K562 (cell line): ENCODE data around the gene KCNJ15. TPM values are rescaled to one million over a fixed set of nuclear protein-coding genes. Genes with fewer than 3 reads are reported as not detected.

Experiments used
- ATAC-seq: fragments of 200-7000 bp; cut with Tn5 transposase; 3 replicates; pipeline ENCODE4 v1.9.1; 2020; ENCODE audit warnings: moderate library complexity
- BruUV-seq: library from RNA; stranded (reverse); fragments of 400-500 nt; replicated peaks from 2 replicates; lab custom pipeline; 2021; lab: Mats Ljungman, UMichigan
- CTCF ChIA-PET: fragments of 300-600 bp; formaldehyde crosslinking; extraction: SDS; loops from one replicate; lab custom pipeline; 2021; ENCODE audit warnings: low intra/inter-chr PET ratio; lab: Yijun Ruan, JAX
- POLR2A ChIA-PET: fragments of 300-600, 350-650 bp; sonication (Branson Sonifier 250); formaldehyde crosslinking; extraction: SDS; loops from one replicate; lab custom pipeline; 2021; ENCODE audit warnings: antibody characterized with exemption, inconsistent platforms; lab: Yijun Ruan, JAX
- DNase-seq, 4 experiments: peaks; one replicate each; pipeline versions ENCODE4 v3.0.0 to v3.0.0-alpha.2; 2011 to 2018; ENCODE audit warnings: low spot score in 3 of 4, mixed read lengths in 3 of 4; ENCODE audit errors: extremely low read depth in 1 of 4
- FAIRE-seq: peaks from 2 replicates; lab custom pipeline; 2011; peaks lifted over from hg19 to GRCh38; lab: Jason Lieb, UNC
- H2AFZ ChIP-seq: 2 replicates; pipeline ENCODE4 v1.6.0; 2011; ENCODE audit warnings: low read depth, low read length, control low read depth, inconsistent platforms
- H3K27ac ChIP-seq: fragments of 200-600 bp; 3 replicates; pipeline ENCODE4 v1.8.0; 2011; ENCODE audit warnings: low read depth, mild to moderate bottlenecking, control low read depth, inconsistent platforms, low read length, moderate library complexity, mixed read lengths; ENCODE audit errors: extremely low read depth
- H3K27me3 ChIP-seq, 2 experiments: fragments of 300-600 bp in 1 of 2; 2 replicates in 1 of 2; 3 replicates in 1 of 2; pipeline versions ENCODE4 v1.6.0 to v1.8.0; 2011; ENCODE audit warnings: inconsistent platforms in 2 of 2, low read length in 2 of 2, mild to moderate bottlenecking in 1 of 2, mixed read lengths in 1 of 2, moderate library complexity in 1 of 2; ENCODE audit not compliant: control insufficient read depth in 2 of 2, insufficient read depth in 2 of 2
- H3K36me3 ChIP-seq: fragments of 300-600 bp; 3 replicates; pipeline ENCODE4 v1.8.0; 2011; ENCODE audit warnings: mild to moderate bottlenecking, low read length, inconsistent platforms; ENCODE audit not compliant: control insufficient read depth, insufficient read depth
- H3K4me1 ChIP-seq, 2 experiments: fragments of 200-600 bp in 1 of 2; replicated peaks in 1 of 2; 2 replicates in 1 of 2; 3 replicates in 1 of 2; pipeline versions ENCODE4 v1.5.1 to v1.8.0; 2011; ENCODE audit warnings: inconsistent platforms in 2 of 2, low read length in 2 of 2, mild to moderate bottlenecking in 1 of 2, mixed read lengths in 1 of 2, moderate library complexity in 1 of 2; ENCODE audit not compliant: control insufficient read depth in 2 of 2, insufficient read depth in 2 of 2
- H3K4me2 ChIP-seq: 2 replicates; pipeline ENCODE4 v1.6.1; 2011; ENCODE audit warnings: low read length, control low read depth, inconsistent platforms, mixed read lengths; ENCODE audit not compliant: insufficient read depth
- H3K4me3 ChIP-seq: fragments of 200-600 bp; sonication (generic), shearing (Covaris generic); 2 replicates; pipeline ENCODE4 v1.5.1; 2016; ENCODE audit warnings: control low read depth, inconsistent platforms
- H3K79me2 ChIP-seq: fragments of 200-600 bp; 3 replicates; pipeline ENCODE4 v1.8.0; 2011; ENCODE audit warnings: low read length, inconsistent platforms; ENCODE audit not compliant: control insufficient read depth, insufficient read depth
- H3K9ac ChIP-seq, 2 experiments: 2 replicates each; pipeline versions ENCODE4 v1.6.0 to v1.6.1; 2011; ENCODE audit warnings: low read depth in 2 of 2, low read length in 2 of 2, control low read depth in 1 of 2, inconsistent platforms in 1 of 2, mild to moderate bottlenecking in 1 of 2, mixed read lengths in 1 of 2; ENCODE audit not compliant: insufficient read depth in 1 of 2
- H3K9me1 ChIP-seq: one replicate; pipeline ENCODE4 v1.6.0; 2011; ENCODE audit warnings: inconsistent platforms, mild to moderate bottlenecking, low read length, moderate library complexity; ENCODE audit not compliant: control insufficient read depth, insufficient read depth
- H3K9me3 ChIP-seq: replicated peaks from 2 replicates; pipeline ENCODE4 v1.5.1; 2011; ENCODE audit warnings: low read depth, low read length, inconsistent platforms; ENCODE audit not compliant: control insufficient read depth, insufficient read depth
- H4K20me1 ChIP-seq: replicated peaks from 2 replicates; pipeline ENCODE4 v1.6.1; 2011; ENCODE audit warnings: low read length, inconsistent platforms, mixed read lengths; ENCODE audit not compliant: control insufficient read depth, insufficient read depth
- ADNP ChIP-seq: fragments of 200-800 bp; sonication (Bioruptor generic); IDR thresholded peaks from 2 replicates; pipeline ENCODE4 v1.6.1; 2016; ENCODE audit warnings: missing genetic modification characterization, missing compliant biosample characterization
- CBFB ChIP-seq: sonication (generic); formaldehyde crosslinking; IDR thresholded peaks from 2 replicates; pipeline ENCODE4 v1.4.0; 2020; ENCODE audit warnings: mild to moderate bottlenecking, missing genetic modification reagents
- ELF2 ChIP-seq: fragments of 250-450 bp; sonication (Bioruptor Pico); IDR thresholded peaks from 2 replicates; pipeline ENCODE4 v1.5.0; 2021; ENCODE audit warnings: mild to moderate bottlenecking
- ESRRB ChIP-seq: fragments of 250-450 bp; sonication (Bioruptor Pico); IDR thresholded peaks from 2 replicates; pipeline ENCODE4 v1.5.0; 2020; ENCODE audit warnings: mild to moderate bottlenecking, moderate library complexity, borderline replicate concordance
- HDAC3 ChIP-seq: fragments of 450-650 bp; IDR thresholded peaks from 2 replicates; pipeline ENCODE4 v1.6.1; 2018; ENCODE audit warnings: borderline replicate concordance, mild to moderate bottlenecking, moderate library complexity; ENCODE audit not compliant: partially characterized antibody
- HDAC6 ChIP-seq: IDR thresholded peaks from 2 replicates; pipeline ENCODE4 v1.6.1; 2012; ENCODE audit warnings: low read depth, mild to moderate bottlenecking, control low read depth, inconsistent platforms, low read length, moderate library complexity
- ID3 ChIP-seq, 2 experiments: fragments of 250-450 bp in 1 of 2; fragments of 450-650 bp in 1 of 2; sonication (Bioruptor Pico) in 1 of 2; IDR thresholded peaks; 2 replicates each; pipeline versions ENCODE4 v1.6.1 to v1.8.0; 2016 to 2021; ENCODE audit warnings: mild to moderate bottlenecking in 2 of 2, moderate library complexity in 2 of 2, missing compliant biosample characterization in 1 of 2, missing genetic modification characterization in 1 of 2
- KAT8 ChIP-seq: fragments of 450-650 bp; IDR thresholded peaks from 2 replicates; pipeline ENCODE4 v1.6.1; 2016; ENCODE audit warnings: low read depth, mild to moderate bottlenecking
- NCOA4 ChIP-seq: fragments of 450-650 bp; IDR thresholded peaks from 2 replicates; pipeline ENCODE4 v1.6.1; 2018; ENCODE audit warnings: mild to moderate bottlenecking; ENCODE audit not compliant: partially characterized antibody
- POLR2H ChIP-seq: IDR thresholded peaks from 2 replicates; pipeline ENCODE4 v1.6.1; 2016; ENCODE audit warnings: missing genetic modification characterization, low read depth, mild to moderate bottlenecking, control low read depth, missing compliant biosample characterization, moderate library complexity
- POLR3G ChIP-seq: IDR thresholded peaks from 2 replicates; pipeline ENCODE4 v1.6.1; 2011; ENCODE audit not compliant: insufficient read length, insufficient replicate concordance; ENCODE audit errors: extremely low read depth
- RFX1 ChIP-seq: fragments of 450-650 bp; IDR thresholded peaks from 2 replicates; pipeline ENCODE4 v1.6.1; 2016; ENCODE audit warnings: mild to moderate bottlenecking, moderate library complexity
- SMAD2 ChIP-seq: fragments of 150-350 bp; IDR thresholded peaks from 2 replicates; pipeline ENCODE4 v1.6.1; 2014; ENCODE audit warnings: low read depth, mild to moderate bottlenecking, low read length
- SPI1 ChIP-seq: IDR thresholded peaks from 2 replicates; pipeline ENCODE4 v1.6.1; 2011; ENCODE audit warnings: low read depth, low read length, control low read depth, borderline replicate concordance
- SREBF1 ChIP-seq: fragments of 150-350 bp; IDR thresholded peaks from 2 replicates; pipeline ENCODE4 v1.6.1; 2014; ENCODE audit warnings: antibody characterized with exemption, low read depth, low read length, borderline replicate concordance
- TCF15 ChIP-seq: fragments of 250-450 bp; sonication (Bioruptor Pico); IDR thresholded peaks from 2 replicates; pipeline ENCODE4 v1.8.0; 2022; ENCODE audit warnings: moderate library complexity, mild to moderate bottlenecking, inconsistent platforms
- TOE1 ChIP-seq, 2 experiments: fragments of 450-650 bp in 1 of 2; sonication (generic) in 1 of 2; formaldehyde crosslinking in 1 of 2; IDR thresholded peaks; 2 replicates each; pipeline versions ENCODE4 v1.7.1 to v1.8.0; 2016 to 2022; ENCODE audit warnings: borderline replicate concordance in 2 of 2, mild to moderate bottlenecking in 2 of 2, antibody characterized with exemption in 1 of 2, inconsistent platforms in 1 of 2, low read depth in 1 of 2, missing genetic modification reagents in 1 of 2, moderate library complexity in 1 of 2
- ZNF717 ChIP-seq: fragments of 250-450 bp; sonication (Bioruptor Pico); IDR thresholded peaks from 2 replicates; pipeline ENCODE4 v1.5.0; 2021
- ZNF830 ChIP-seq: fragments of 250-450 bp; sonication (Bioruptor Pico); IDR thresholded peaks from 2 replicates; pipeline ENCODE4 v1.5.0; 2021; ENCODE audit warnings: mild to moderate bottlenecking
- WGBS: fragments of 100-300 bp; shearing (Covaris generic); methylation state at CpG from one replicate; pipeline ENCODE4 v1.1.6; 2016; ENCODE audit warnings: low coverage, mixed read lengths; ENCODE audit not compliant: insufficient coverage; ENCODE audit errors: missing lambda C conversion rate; 5-methylcytosine and 5-hydroxymethylcytosine counted together
- in situ Hi-C: fragments of 300-500 bp; cut with MboI; formaldehyde crosslinking; loops from 4 replicates; pipeline ENCODE4 v1.15.0; 2018; ENCODE audit warnings: inconsistent platforms, mixed read lengths
- intact Hi-C: fragments of 100-400 bp; cut with micrococcal nuclease; formaldehyde crosslinking; loops from 2 replicates; pipeline ENCODE4 v1.14.2; 2022
- polyA plus RNA-seq, 8 experiments: library from polyadenylated mRNA; depleted of rRNA in 4 of 8; stranded (reverse) in 5 of 8; unstranded in 3 of 8; fragments of >200 nt; fragmentation: Nextera tagmentation in 2 of 8; fragmentation: Illumina TruSeq in 1 of 8; extraction: Ambion mirVana in 2 of 8; extraction: Trizol in 1 of 8; gene quantifications; 2 replicates each; pipeline versions ENCODE4 v1.2.1 to v1.2.3, GENCODE V29; 2011 to 2014; ENCODE audit warnings: inconsistent platforms in 1 of 8, missing spikeins in 1 of 8
- total RNA-seq, 7 experiments: library from RNA; depleted of rRNA in 6 of 7; stranded (reverse); fragments of >200 nt in 6 of 7; fragmentation: Illumina TruSeq in 2 of 7; extraction: Trizol in 2 of 7; gene quantifications; 2 replicates each; pipeline versions ENCODE4 v1.2.1 to v1.2.3, GENCODE V29; 2011 to 2021; ENCODE audit warnings: low replicate concordance in 1 of 7
- TF ChIP-seq, protein P1 (sequence below): fragments of 450-650 bp; IDR thresholded peaks from 2 replicates; pipeline ENCODE4 v1.7.0; 2016; ENCODE audit warnings: borderline replicate concordance

KCNJ15 gene
- total and polyA plus RNA-seq, 9 of the 15 experiments (the other 6 are each of a cell fraction or from before 2014, with no cell fraction given): 0.20 to 3.0 (median 0.72) TPM; not detected in 1

- no peak for TF ChIP-seq POLR2H (tag)
- no peak for TF ChIP-seq SREBF1
- no peak for TF ChIP-seq KAT8
- no peak for TF ChIP-seq NCOA4
- no peak for TF ChIP-seq ESRRB
- TF ChIP-seq POLR3G: no peak
- no peak for TF ChIP-seq ADNP (tag)
- no peak for TF ChIP-seq TCF15
- no peak for TF ChIP-seq ZNF830 (CRISPR knock-in tag)
- no peak for TF ChIP-seq SMAD2
These were observed 23.7 kb downstream of the KCNJ15 start (continued) for GRCh38 chr21:38280454-38280853.

DNA sequence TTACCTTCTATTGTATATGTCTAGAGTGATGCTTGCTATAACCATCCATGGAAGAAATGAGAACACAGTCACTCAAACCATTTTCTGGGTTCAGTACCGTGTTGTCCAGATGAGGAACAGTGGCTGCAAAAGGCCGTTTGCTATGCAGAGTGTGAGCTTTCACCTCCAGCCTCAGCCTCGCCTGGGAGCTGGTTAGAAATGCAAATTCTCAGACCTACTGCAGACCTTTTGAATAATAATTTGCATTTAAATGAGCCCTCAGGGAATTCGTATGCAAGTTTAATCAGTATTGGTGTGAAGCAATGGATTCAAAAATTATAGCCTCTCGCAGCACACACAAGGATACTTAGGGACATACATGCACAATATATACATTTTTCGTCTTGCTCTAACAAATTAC, 24.1 kb downstream of the KCNJ15 start:
- H3K9me3 ChIP-seq: no peaks in the 10 kb centered on the region
- BruUV-seq: no TSS peak
- POLR2A ChIA-PET: no interaction called here
- DNase-seq (no peak), ATAC-seq (no peak), FAIRE-seq (no peak)
- H3K9ac ChIP-seq: no peak overlapping the region
- peaks cover 0 to 3% of the 10 kb centered on the region in 2 experiments; a peak in 1 of 5 replicates for H3K4me1 ChIP-seq
- peaks cover 13 to 23% of the 10 kb centered on the region in 2 experiments for H3K27me3 ChIP-seq
- CTCF ChIA-PET: no interaction called here
- H4K20me1 ChIP-seq: no peaks in the 10 kb centered on the region
- in situ Hi-C loops: no loop called here
- no peaks in the 10 kb centered on the region for H3K79me2 ChIP-seq
- no peak overlapping the region for H3K4me2 ChIP-seq
- no peaks in the 10 kb centered on the region for H3K9me1 ChIP-seq
- no peak overlapping the region for H3K27ac ChIP-seq
- no peak overlapping the region for H2AFZ ChIP-seq
- WGBS: under 1% methylated on average over 6 of the region's 6 CpGs
- H3K4me3 ChIP-seq: no peak overlapping the region
- no peaks in the 10 kb centered on the region for H3K36me3 ChIP-seq
- intact Hi-C loops: no loop called here
- TF ChIP-seq TOE1 (IDR thresholded peaks at IDR 0.05; ENCODE audit: borderline replicate concordance) (no peak), TOE1 (CRISPR knock-in tag; IDR thresholded peaks at IDR 0.05; ENCODE audit: borderline replicate concordance, low read depth) (no peak), RFX1 (no peak), ID3 (CRISPR knock-in tag; IDR thresholded peaks at IDR 0.05) (no peak), ID3 (tag; IDR thresholded peaks at IDR 0.05) (no peak), SPI1 (no peak), KAT8 (no peak), HDAC6 (no peak), CBFB (CRISPR knock-in tag) (no peak), ZNF717 (CRISPR knock-in tag) (no peak), HDAC3 (no peak), ELF2 (CRISPR knock-in tag) (no peak)
- TF ChIP-seq, protein P1, sequence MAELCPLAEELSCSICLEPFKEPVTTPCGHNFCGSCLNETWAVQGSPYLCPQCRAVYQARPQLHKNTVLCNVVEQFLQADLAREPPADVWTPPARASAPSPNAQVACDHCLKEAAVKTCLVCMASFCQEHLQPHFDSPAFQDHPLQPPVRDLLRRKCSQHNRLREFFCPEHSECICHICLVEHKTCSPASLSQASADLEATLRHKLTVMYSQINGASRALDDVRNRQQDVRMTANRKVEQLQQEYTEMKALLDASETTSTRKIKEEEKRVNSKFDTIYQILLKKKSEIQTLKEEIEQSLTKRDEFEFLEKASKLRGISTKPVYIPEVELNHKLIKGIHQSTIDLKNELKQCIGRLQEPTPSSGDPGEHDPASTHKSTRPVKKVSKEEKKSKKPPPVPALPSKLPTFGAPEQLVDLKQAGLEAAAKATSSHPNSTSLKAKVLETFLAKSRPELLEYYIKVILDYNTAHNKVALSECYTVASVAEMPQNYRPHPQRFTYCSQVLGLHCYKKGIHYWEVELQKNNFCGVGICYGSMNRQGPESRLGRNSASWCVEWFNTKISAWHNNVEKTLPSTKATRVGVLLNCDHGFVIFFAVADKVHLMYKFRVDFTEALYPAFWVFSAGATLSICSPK: no peak
